K562 treated with DMSO at 1 percent for 48 hours (cell line): ENCODE measurements around the gene GRK1. TPM values are rescaled to one million over a fixed set of nuclear protein-coding genes. Genes with fewer than 3 reads are reported as not detected.

Source experiments
- total RNA-seq: library from RNA; unstranded; fragments of 300-600 nt; gene quantifications from 2 replicates; pipeline ENCODE4 v1.2.3, GENCODE V29; 2022; ENCODE audit warnings: low replicate concordance; ENCODE audit errors: extremely low read depth

Gene GRK1
- total RNA-seq = not detected in 2 replicates

GRCh38 chr13:113666951-113667701 lies at the start of gene GRK1:
TSS of gene GRK1 (plus strand) at chr13:113667219. CDS start at chr13:113667387, 168 bp downstream.

DNA sequence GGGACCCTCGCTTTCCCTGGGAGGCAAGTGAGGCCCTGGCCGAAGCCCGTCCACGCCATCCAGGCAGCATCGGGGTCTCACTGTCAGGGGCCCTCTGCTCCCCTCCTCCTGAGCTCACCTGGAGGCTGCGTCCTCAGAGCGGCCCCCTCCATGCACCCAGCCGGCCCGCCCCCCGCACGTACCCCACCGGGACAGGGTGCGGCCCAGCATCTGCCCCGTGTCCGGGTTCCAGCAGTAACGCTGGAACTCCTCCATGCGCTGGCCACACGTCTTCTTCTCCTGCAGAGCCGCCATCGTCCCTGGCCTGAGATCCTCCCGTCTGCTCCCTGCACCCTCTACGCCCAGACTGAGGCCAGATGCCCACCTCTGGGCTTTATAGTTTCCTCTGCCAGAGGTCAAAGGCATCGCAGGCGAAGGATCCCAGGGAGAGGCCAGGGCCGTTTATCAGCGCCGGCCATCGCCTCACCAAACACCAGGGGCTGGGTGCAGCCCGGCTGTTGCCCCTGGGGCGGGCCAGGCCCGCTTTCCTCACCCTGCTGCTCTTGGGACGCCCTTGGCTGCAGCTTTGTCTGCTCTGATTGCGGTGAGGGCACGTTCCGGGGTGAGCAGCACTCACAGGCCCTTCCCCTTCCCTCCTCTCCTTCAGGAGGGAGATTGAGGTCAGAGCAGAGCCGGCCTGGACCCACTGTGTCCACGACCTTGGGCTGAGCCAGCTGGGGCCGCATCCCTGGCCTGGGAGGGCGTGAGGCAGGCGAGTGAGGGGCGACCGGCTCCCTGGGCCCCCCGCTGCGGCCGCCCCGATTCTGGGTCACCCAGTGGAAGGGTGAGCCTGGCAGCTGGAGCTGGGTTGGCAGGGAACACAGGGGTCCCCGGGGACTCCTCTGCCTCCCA lies 8.9 kb upstream of the GRK1 start, which contains the start of gene ATP4B:
ATP4B (minus strand) TSS at position 348 of the 891 bp plus-strand sequence; CDS start at position 294, 54 bp downstream.

DNA sequence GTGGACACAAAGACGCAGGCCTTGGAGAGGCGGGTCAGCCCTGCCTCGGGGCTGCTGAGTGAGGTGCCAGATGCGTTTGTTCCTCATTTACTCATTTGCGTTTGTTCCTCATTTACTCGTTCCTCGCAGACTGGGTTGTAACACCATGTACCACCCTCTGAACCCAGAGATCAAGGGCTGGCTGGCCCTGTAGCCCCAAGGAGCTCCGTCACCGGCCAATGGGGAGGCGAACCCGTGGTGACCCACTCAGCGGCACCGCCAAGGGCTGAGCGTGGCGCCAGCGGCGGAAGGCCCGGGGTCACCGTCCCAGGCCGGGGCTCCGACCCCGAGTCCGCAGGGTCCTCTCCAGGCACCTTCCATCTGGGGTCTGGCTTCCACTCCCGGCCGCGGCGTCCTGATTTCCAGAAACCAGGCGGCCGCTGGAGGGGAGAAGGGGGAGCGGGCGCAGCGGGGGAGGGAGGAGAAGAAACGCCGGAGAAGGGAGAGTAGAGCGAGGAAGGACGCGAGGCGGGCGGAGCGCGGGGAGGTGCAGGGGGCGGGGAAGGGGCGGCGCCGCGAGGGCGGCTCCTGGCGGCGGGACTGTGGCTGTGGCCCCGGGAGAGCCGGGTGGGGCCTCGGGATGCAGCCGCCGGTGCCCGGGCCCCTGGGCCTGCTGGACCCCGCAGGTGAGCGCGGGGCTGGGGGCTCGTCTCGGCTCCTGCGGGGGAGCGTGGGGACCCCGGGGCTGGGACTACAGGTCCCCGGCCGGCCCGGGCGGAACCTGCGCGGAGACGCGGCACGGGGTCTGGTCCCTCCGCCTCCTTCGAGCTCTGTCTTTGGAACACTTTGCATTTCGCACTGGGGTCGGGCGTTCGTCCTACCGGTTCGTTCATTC lies 91.9 kb downstream of the GRK1 start, which contains the start of gene TMEM255B:
TMEM255B (plus strand) TSS at position 576 of the 874 bp plus-strand sequence; CDS start at position 620, 44 bp downstream.

Other genes with a start within 250 kb of the GRK1 start
- gene ADPRHL1, start 213.7 kb upstream of the GRK1 start, total RNA-seq = not detected in 2 replicates
- gene DCUN1D2, start 176.5 kb upstream of the GRK1 start, total RNA-seq = not detected in 2 replicates
- gene TFDP1, start 82.5 kb upstream of the GRK1 start, total RNA-seq = not detected in 2 replicates
- not detected in 2 replicates for gene ATP4B, start 9.0 kb upstream of the GRK1 start, total RNA-seq
- not detected in 2 replicates for gene TMEM255B, start 92.0 kb downstream of the GRK1 start, total RNA-seq
- not detected in 2 replicates for gene GAS6, start 196.9 kb downstream of the GRK1 start, total RNA-seq